Loucy (cell line): ENCODE results near the gene MED29.
A peak's percentile ranks its signal among the peaks of the same experiment; 100 is the strongest.

Experiments used
- H2AFZ ChIP-seq: fragments of 200-600 bp; sonication (generic); 2 replicates; pipeline ENCODE4 v1.6.0; 2016; ENCODE audit warnings: antibody characterized with exemption, mild to moderate bottlenecking, low read length, moderate library complexity
- H3F3A ChIP-seq: fragments of 200-600 bp; 2 replicates; pipeline ENCODE4 v1.6.0; 2016; ENCODE audit warnings: antibody characterized with exemption, low read depth, mild to moderate bottlenecking
- H3K27me3 ChIP-seq: fragments of 200-600 bp; sonication (generic); 2 replicates; pipeline ENCODE4 v1.6.1; 2014; ENCODE audit warnings: low read length, mild to moderate bottlenecking; ENCODE audit not compliant: insufficient read depth, poor library complexity, severe bottlenecking
- H3K36me3 ChIP-seq: fragments of 200-600 bp; sonication (generic); 2 replicates; pipeline ENCODE4 v1.6.1; 2016; ENCODE audit warnings: low read length; ENCODE audit not compliant: insufficient read depth
- H3K4me1 ChIP-seq: fragments of 200-600 bp; sonication (generic); 2 replicates; pipeline ENCODE4 v1.5.1; 2014; ENCODE audit warnings: low read length, mild to moderate bottlenecking; ENCODE audit not compliant: insufficient read depth, poor library complexity, severe bottlenecking
- H3K4me2 ChIP-seq: fragments of 200-600 bp; sonication (generic); 2 replicates; pipeline ENCODE4 v1.6.0; 2014; ENCODE audit warnings: antibody characterized with exemption, low read length, low read depth, mild to moderate bottlenecking; ENCODE audit not compliant: poor library complexity, severe bottlenecking
- H3K4me3 ChIP-seq: fragments of 200-600 bp; sonication (generic); 2 replicates; pipeline ENCODE4 v1.5.1; 2014; ENCODE audit warnings: low read length, mild to moderate bottlenecking, mixed read lengths; ENCODE audit not compliant: poor library complexity, severe bottlenecking
- H3K79me2 ChIP-seq: fragments of 200-600 bp; sonication (generic); 2 replicates; pipeline ENCODE4 v1.6.1; 2014; ENCODE audit warnings: low read length; ENCODE audit not compliant: insufficient read depth
- H3K9ac ChIP-seq: fragments of 200-600 bp; sonication (generic); 2 replicates; pipeline ENCODE4 v1.6.0; 2014; ENCODE audit warnings: mild to moderate bottlenecking, low read depth, low read length, moderate library complexity; ENCODE audit not compliant: poor library complexity, severe bottlenecking
- H3K9me2 ChIP-seq: fragments of 200-600 bp; sonication (generic); replicated peaks from 2 replicates; pipeline ENCODE4 v1.6.1; 2016; ENCODE audit warnings: low read depth, low read length, mixed read lengths
- H3K9me3 ChIP-seq: fragments of 200-600 bp; sonication (generic); 2 replicates; pipeline ENCODE4 v1.6.1; 2014; ENCODE audit warnings: mild to moderate bottlenecking, antibody characterized with exemption, low read length, low read depth; ENCODE audit not compliant: insufficient read depth
- H4K20me1 ChIP-seq: fragments of 200-600 bp; sonication (generic); 2 replicates; pipeline ENCODE4 v1.6.0; 2014; ENCODE audit warnings: antibody characterized with exemption, low read length, mild to moderate bottlenecking; ENCODE audit not compliant: insufficient read depth, poor library complexity, severe bottlenecking
- EZH2phosphoT487 ChIP-seq: fragments of 200-600 bp; IDR thresholded peaks from 2 replicates; pipeline ENCODE4 v1.6.1; 2018; ENCODE audit warnings: antibody characterized with exemption, mild to moderate bottlenecking, moderate library complexity, borderline replicate concordance
- TF ChIP-seq, protein P1 (sequence below): fragments of 200-600 bp; sonication (generic); conservative IDR thresholded peaks from 2 replicates; pipeline ENCODE4 v1.5.1; 2014; ENCODE audit warnings: mild to moderate bottlenecking, antibody characterized with exemption, low read length

MED29 gene

DNA sequence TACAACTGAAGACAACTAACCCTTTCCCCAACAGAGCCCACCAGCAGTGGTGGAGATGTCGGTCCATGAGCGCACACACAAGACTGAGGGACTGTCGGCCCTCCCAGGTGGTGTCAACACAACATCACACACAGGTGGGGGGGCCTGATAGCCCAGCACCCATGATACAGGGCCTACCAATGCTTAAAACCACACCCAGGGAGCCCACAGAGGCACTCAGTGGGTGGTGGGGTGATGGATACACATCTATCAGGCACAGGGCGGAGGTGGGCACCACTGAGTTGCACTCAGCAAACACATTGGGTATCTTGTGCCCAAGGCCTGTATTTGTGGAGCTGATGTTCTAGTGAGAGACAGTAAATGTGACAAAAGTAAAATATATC is 8.5 kb downstream of the MED29 start:
- Histone ChIP-seq H3F3A (peaks cover 4% of the 10 kb centered on the region), H3K4me1 (peaks cover 40% of the 10 kb centered on the region), H3K36me3 (no peaks in the 10 kb centered on the region), H3K79me2 (peaks cover 5% of the 10 kb centered on the region; the same call in 1 of the 2 replicates), H3K9ac (no peak overlapping the region), H3K27me3 (no peaks in the 10 kb centered on the region), H2AFZ (no peak overlapping the region), H4K20me1 (no peaks in the 10 kb centered on the region), H3K9me2 (no peaks in the 10 kb centered on the region), H3K4me2 (no peak overlapping the region), H3K4me3 (no peak overlapping the region), H3K9me3 (no peaks in the 10 kb centered on the region)
- no peak for TF ChIP-seq EZH2phosphoT487
- TF ChIP-seq, protein P1, sequence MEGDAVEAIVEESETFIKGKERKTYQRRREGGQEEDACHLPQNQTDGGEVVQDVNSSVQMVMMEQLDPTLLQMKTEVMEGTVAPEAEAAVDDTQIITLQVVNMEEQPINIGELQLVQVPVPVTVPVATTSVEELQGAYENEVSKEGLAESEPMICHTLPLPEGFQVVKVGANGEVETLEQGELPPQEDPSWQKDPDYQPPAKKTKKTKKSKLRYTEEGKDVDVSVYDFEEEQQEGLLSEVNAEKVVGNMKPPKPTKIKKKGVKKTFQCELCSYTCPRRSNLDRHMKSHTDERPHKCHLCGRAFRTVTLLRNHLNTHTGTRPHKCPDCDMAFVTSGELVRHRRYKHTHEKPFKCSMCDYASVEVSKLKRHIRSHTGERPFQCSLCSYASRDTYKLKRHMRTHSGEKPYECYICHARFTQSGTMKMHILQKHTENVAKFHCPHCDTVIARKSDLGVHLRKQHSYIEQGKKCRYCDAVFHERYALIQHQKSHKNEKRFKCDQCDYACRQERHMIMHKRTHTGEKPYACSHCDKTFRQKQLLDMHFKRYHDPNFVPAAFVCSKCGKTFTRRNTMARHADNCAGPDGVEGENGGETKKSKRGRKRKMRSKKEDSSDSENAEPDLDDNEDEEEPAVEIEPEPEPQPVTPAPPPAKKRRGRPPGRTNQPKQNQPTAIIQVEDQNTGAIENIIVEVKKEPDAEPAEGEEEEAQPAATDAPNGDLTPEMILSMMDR = no peak

DNA sequence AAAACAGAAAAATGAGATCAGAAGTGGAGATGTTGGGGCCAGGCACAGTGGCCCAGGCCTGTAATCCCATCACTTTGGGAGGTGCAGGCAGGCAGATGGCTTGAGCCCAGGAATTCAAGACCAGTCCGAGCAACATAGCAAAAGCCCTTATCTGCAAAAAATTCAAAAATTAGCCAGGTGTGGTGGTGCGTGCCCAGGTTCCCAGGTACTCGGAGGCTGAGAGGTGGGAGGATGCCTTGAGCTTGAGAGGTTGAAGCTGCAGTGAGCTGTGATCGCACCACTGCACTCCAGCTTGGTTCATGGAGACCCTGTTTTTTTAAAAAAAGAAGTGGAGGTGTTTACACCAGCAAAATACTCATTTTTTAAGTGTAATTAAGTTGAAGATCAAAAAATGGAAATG is 8.9 kb downstream of the MED29 start:
- Histone ChIP-seq H3K27me3 (no peaks in the 10 kb centered on the region), H2AFZ (no peak overlapping the region), H3F3A (peaks cover 4% of the 10 kb centered on the region), H3K9me3 (no peaks in the 10 kb centered on the region), H3K36me3 (no peaks in the 10 kb centered on the region), H4K20me1 (no peaks in the 10 kb centered on the region), H3K4me3 (no peak overlapping the region), H3K79me2 (peaks cover 3% of the 10 kb centered on the region; the same call in 1 of the 2 replicates), H3K9ac (no peak overlapping the region), H3K4me2 (no peak overlapping the region), H3K4me1 (peaks cover 40% of the 10 kb centered on the region), H3K9me2 (no peaks in the 10 kb centered on the region)
- no peak for TF ChIP-seq EZH2phosphoT487
- TF ChIP-seq, protein P1 = no peak

DNA sequence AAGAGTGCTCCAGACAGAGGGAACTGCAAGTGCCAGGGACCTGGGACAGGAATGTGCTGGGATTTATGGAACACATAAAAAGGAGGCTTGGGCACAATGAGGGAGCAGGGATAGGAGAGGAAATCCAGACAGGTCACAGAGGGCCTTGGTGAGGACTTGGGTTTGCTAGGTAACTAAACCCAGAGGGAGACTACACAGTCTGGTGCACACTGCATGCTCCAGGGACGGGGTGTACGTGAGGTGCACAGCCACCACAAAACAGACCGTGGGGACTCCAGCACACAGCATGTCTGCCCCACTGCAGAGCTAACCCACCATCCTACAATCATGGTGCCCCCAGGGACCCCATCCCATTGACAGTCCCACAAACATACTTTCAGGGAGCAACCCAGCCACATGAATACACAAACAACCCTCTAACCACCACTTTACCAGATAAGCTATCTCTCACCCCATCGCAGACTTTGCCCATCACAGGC is 9.9 kb downstream of the MED29 start:
- peaks cover 4% of the 10 kb centered on the region for H3F3A ChIP-seq

More for the DNA sequence above, 9.9 kb downstream of the MED29 start:
- no peaks in the 10 kb centered on the region for H3K79me2 ChIP-seq
- H3K4me1 ChIP-seq = peaks cover 44% of the 10 kb centered on the region
- no peaks in the 10 kb centered on the region for H3K9me2 ChIP-seq
- H4K20me1 ChIP-seq = no peaks in the 10 kb centered on the region
- no peak overlapping the region for H3K4me3 ChIP-seq
- H3K27me3 ChIP-seq = no peaks in the 10 kb centered on the region
- no peak overlapping the region for H2AFZ ChIP-seq
- TF ChIP-seq EZH2phosphoT487 = no peak
- TF ChIP-seq, protein P1 = no peak
- H3K36me3 ChIP-seq = no peaks in the 10 kb centered on the region
- H3K9me3 ChIP-seq = no peaks in the 10 kb centered on the region
- H3K9ac ChIP-seq = peak overlapping the region; percentile 79
- H3K4me2 ChIP-seq = peak overlapping the region; percentile 75
